GM18511 (cell line): Measurements from ENCODE around the gene ATL2.
"Not testable (repeated sequence)": the region's sequence is repeated elsewhere in the genome, so short reads cannot be mapped to it uniquely, and the experiment has no call there.

ENCODE experiments used
- ATAC-seq: cut with Tn5 transposase; IDR thresholded peaks from one replicate; pipeline ENCODE4 v1.9.1; 2021; ENCODE audit warnings: mild to moderate bottlenecking, moderate library complexity; ENCODE audit not compliant: unreplicated experiment

The ATL2 gene

GRCh38 chr2:38336621-38337020 lies 40.5 kb downstream of the ATL2 start:
- no peak for ATAC-seq

DNA sequence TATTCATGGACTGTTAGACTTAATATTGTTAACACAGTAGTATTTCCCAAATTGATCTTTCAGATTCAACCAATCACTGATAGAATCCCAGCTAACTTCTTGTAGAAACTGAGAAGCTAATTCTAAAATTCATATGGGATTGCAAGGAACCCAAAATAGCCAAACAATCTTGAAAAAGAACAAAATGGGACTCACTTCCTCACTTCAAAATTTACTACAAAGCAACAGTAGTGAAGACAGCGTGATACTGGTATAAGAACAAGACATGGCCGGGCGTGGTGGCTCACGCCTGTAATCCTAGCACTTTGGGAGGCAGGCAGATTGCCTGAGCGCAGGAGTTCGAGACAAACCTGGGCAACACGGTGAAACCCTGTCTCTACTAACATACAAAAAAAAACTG lies 46.3 kb downstream of the ATL2 start:
- no peak for ATAC-seq

DNA sequence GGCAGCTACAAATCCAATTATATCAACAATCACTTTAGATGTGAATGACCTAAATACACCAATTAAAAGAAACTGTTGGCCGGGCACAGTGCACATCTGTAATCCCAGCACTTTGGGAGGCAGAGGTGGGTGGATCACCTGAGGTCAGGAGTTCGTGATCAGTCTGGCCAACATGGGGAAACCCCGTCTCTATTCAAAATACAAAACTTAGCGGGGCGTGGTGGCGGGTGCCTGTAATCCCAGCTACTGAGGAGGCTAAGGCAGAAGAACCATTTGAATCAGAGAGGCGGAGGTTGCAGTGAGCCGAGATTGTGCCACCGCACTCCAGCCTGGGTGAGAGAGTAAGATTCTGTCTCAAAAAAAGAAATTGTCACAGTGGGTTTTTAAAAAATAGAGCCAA lies 49.5 kb downstream of the ATL2 start:
- no peak for ATAC-seq

DNA sequence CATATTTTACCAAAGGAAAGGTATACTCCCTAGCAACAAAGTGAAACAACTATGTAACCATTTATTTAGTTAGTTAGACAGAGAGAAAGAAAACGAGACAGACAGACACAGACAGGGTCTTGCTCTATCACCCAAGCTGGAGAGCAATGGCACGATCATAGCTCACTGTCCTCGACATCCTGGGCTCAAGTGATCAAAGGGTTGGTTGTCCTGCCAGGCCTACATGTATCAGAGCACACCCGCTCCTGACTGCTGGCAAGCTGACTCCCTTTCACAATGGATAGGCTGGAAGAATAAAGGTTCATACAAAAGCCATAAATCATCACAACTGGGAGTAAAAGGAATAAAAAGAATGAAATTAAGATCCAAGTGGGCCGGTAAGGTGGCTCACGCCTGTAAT lies 53.5 kb downstream of the ATL2 start:
- ATAC-seq: no peak

GRCh38 chr2:38322224-38322914 lies 54.7 kb downstream of the ATL2 start:
- no peak for ATAC-seq

DNA sequence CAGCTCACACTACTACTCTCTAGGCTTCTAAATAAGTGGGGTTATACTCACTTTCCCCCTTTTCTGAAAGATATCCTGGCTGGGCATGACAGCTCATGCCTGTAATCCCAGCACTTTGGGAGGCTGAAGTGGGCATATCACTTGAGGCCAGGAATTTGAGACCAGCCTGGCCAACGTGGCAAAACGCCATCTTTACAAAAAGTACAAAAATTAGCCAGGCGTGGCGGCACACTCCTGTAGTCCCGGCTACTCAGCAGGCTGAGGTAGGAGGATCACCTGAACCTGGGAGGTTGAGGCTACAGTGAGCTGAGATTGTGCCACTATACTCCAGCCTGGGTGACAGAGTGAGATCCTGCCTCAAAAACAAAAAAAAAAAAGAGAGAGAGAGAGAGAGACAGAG lies 57.8 kb downstream of the ATL2 start:
- ATAC-seq: not testable (repeated sequence)

DNA sequence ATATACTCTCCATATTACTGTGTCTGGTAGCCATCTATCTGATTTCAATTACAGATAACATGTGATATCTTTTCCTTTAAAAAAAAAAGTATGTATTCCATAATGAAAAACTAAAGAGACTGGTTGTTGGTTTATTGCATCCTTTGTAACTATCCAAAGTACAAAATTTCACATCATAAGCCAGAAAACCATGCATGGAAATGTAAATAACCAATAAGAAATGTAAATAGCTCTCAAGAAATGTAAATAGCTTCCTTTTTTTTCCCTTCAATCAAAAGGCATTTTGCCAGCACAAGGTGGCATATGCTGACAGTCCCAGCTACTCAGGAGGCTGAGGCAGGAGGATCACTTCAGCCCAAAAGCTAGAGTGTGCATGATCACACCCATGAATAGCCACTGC lies 59.3 kb downstream of the ATL2 start:
- no peak for ATAC-seq

DNA sequence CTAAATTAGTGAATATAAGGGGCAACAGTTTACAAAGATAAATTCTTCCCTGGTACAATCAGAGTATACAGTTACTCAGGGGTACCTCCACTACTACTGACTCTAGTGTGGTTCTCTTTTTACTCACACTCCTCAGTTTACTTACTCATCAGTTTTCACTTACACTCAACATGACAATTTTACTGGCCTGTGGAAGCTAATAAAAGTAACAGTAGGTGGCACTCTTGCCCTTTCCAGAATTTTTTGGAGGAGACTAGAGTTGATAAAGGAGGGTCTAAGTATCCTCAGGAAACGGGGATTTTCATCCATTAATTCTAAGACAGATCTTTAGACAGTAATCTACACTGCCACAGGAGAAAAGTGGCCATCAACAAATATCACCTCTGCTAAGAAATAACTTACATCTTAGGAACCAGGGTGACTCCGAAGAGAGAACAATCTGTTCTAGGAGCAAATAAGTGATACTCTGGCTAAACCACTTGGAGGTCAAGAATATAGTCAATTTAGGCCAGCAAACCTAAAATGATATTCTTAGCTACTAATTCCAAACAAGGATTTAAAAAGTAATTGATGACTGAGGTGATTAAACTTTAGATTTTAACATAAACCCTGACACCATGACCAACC lies 61.3 kb downstream of the ATL2 start:
- no peak for ATAC-seq

DNA sequence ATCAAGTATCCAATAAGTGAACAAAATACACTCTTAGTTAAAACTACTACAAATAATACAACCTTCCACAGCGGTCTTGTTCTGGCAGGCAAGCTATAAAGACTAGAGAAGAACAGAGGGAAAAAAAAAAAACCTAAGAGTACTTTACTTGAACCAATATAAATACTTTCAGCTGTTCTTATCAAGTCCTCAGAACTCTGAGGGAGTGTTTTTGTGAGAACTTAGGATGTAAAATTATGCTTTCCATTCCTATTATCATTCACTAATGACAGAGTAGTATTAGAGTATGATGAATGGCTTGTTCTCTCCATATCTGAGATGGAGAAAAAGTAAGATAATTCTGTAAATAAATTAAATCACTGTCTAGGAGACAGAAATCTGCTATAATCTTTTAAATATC lies 68.3 kb downstream of the ATL2 start:
- ATAC-seq: no peak

GRCh38 chr2:38301969-38302702 lies 74.9 kb downstream of the ATL2 start:
- ATAC-seq: no peak

- ATAC-seq: peak; percentile 87
Measured at GRCh38 chr2:38301340-38301968, 75.6 kb downstream of the ATL2 start.

DNA sequence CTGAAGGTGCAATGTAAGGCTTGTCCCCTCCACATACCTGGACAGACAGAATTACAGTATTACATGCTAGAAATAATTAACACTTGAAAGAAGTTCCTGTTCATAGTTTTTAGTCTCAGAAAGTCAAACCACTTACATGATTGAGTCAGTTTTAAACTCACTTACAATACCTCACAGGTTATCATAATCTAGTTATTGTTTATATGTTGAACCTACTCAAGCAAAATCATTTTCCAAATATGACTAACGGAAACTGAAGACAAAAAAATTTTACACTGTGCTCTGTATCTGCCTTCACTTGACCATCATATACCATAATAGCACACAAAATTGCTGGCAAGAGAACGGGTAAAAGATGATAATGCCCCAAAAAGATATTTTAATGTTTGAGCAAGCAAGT lies 78.5 kb downstream of the ATL2 start:
- ATAC-seq: no peak

GRCh38 chr2:38296197-38296780 lies 80.8 kb downstream of the ATL2 start:
- ATAC-seq: no peak

- ATAC-seq: no peak
Measured at GRCh38 chr2:38294597-38294996, 82.5 kb downstream of the ATL2 start.

DNA sequence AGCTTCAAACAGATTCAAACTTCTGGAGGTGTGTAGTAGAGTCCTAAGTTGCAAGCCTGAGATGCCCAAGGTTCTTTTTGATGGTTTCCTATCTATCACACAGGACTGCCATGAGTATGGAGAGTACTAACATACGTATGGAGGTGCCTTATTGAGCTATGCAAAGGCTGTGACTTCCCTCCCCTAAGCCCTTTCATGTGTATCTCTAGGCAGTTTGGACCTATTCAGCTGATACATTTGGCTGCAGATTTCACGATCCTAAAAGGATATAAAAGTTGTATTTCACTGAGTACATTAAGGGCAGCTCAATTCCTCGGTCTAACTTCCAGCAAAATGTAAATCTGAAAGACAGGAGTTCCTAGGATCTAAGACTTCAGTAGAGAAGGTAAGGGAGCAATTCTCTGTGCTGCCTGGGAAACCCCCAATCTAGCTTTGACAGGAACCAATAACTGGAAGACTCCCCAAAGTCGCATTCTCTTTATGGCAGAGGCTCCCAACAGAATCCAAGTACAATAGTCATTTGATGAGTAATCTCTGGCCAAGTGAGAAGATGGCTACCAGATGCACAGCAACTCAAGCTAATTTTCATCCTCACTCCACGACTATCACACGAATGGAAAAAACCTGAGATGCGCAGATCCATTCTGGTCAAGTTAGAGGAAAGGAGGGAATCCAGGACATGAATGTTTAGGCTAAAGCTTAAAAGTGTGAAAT lies 83.8 kb downstream of the ATL2 start:
- ATAC-seq: no peak

DNA sequence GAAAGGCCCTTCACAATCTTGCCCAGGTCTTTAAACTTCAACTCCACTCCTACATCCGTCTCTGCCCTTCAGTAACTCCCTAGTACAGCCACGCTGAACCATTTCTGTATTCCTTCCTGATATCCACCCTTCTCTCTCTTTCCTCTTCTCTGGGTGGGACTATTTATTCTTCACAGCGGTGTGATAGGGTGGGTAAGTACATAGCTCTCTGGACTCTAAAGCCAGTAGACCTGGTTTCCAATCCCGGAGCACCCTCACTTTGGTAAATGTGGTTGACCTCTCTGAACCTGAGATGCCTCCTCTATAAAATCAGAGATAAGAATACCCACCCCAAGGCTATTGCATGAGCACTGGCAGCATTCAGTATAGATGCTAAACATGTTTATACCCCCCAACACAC lies 86.7 kb downstream of the ATL2 start:
- no peak for ATAC-seq

GRCh38 chr2:38284971-38285370 lies 92.1 kb downstream of the ATL2 start:
- ATAC-seq: no peak

DNA sequence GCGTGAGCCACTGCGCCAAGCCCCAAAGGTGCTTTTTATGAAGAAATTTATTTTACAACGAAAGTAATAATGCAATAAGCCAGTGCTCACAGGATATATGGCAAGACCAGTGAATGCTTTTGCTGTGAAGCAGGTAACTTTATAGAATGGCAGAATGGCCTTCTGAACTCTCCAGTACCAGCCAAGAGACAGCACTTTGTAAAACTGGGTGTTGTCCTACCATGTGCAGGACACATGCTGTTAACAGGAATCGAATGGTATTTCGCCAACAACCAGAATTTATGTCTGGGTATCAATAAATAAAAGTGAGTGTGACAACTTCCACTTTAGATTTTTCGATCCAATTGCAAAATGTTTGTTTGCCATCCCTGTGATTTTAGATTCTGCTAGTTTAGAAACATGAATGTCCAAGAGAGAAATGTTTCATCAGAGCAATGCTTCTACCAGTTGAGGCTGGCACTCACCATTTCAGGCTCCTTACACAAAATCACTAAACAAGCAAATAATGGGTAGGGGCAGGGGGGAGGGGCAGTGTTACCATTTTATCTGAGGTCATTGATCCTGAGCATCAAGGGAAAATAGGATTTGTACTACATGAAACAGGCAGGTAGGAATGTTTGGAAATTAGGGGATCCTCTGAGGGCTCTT lies 95.9 kb downstream of the ATL2 start:
- no peak for ATAC-seq

- ATAC-seq: no peak
Measured at GRCh38 chr2:38279201-38279600, 97.9 kb downstream of the ATL2 start.

GRCh38 chr2:38278117-38278438 lies 99.0 kb downstream of the ATL2 start:
- ATAC-seq: not testable (repeated sequence)
